ENCODE measurements around the gene SLC44A5.

Gene SLC44A5

GRCh38 chr1:75170981-75171380 is 439.9 kb downstream of the SLC44A5 start:
- no peak for DNase-seq

GRCh38 chr1:75170011-75170410 is 440.9 kb downstream of the SLC44A5 start:
- no peak for DNase-seq

- no peak for DNase-seq
Measured at GRCh38 chr1:75166821-75167220, 444.1 kb downstream of the SLC44A5 start.

- no peak for DNase-seq
Measured at GRCh38 chr1:75165264-75165663, 445.6 kb downstream of the SLC44A5 start.

- DNase-seq = no peak
Measured at GRCh38 chr1:75159154-75159553, 451.8 kb downstream of the SLC44A5 start.

Data from activated CD4-positive, CD25-positive, alpha-beta regulatory T cell (primary cell).